ENCODE results near the gene SPATS2L.
A peak's percentile ranks its signal among the peaks of the same experiment; 100 is the strongest.

Gene SPATS2L

GRCh38 chr2:200406379-200406778 is 99.9 kb downstream of the SPATS2L start:
- DNase-seq (ENCODE audit: low read depth in 2 of 3, low spot score in 2 of 3) = no peak

GRCh38 chr2:200408428-200409316 is 102.2 kb downstream of the SPATS2L start:
- peak in 1 of 3 experiments; percentile 4 for DNase-seq (ENCODE audit: low read depth in 2 of 3, low spot score in 2 of 3)

- DNase-seq (ENCODE audit: low read depth in 2 of 3, low spot score in 2 of 3) = no peak
Observed at GRCh38 chr2:200411831-200412230, 105.3 kb downstream of the SPATS2L start.

GRCh38 chr2:200414367-200414766 is 107.9 kb downstream of the SPATS2L start:
- no peak for DNase-seq (ENCODE audit: low read depth in 2 of 3, low spot score in 2 of 3)

DNA sequence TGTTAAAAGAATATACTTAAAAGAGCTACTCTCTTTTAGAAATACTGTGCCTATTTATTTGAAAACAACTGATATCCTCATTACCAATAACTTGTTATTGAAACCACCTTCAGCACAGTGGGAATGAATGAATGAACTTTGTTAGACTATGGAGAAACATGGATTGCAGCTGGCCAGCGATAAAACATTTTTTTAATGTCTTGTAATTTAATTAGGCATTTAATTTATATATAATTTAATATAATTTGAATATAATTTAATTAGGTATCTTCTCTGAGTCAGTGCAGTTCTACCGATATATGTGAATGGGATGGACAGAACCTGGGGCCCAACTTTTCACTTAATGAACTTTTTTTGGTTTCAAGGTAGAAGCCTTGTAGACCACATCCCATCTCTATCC is 109.0 kb downstream of the SPATS2L start:
- no peak for DNase-seq (ENCODE audit: low read depth in 2 of 3, low spot score in 2 of 3)

DNA sequence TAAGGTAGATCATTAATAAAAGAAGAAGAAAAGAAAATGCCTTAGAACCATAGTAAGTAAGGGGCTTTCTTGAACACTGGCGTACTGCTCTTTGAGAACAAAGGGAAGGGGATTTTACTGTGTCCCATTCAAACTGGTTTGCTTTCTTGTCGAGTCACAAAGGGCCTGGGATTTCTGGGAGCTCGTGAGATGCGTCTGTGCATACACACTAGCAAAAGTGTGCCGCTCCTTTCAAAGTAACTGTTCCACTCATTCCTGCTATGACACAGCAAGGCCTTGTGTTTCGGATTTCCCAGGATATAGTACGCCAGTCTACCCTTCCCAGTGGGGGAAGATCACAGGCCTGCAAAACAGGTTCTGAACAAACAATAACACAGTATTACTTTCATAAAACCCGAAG is 110.4 kb downstream of the SPATS2L start:
- no peak for DNase-seq (ENCODE audit: low read depth in 2 of 3, low spot score in 2 of 3)

- DNase-seq (ENCODE audit: low read depth in 2 of 3, low spot score in 2 of 3) = no peak
Observed at GRCh38 chr2:200417366-200417765, 110.9 kb downstream of the SPATS2L start.

DNA sequence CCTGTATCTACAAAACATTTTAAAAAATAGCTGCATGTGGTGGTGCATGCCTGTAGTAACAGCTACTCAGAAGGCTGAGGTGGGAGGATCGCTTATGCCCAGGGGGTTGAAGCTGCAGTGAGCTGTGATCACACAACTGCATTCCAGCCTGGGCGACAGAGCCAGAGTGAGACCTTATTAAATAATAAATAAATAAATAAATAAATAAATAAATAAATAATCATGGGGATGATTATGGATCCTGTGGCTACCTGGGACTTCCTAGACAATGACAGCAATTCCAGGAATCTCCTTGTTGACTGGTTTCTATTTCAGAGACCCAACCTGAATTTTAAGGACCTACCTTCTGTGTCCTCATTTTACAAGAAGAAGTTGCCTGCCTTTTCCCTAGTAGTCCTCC is 111.9 kb downstream of the SPATS2L start:
- DNase-seq (ENCODE audit: low read depth in 2 of 3, low spot score in 2 of 3) = no peak

DNA sequence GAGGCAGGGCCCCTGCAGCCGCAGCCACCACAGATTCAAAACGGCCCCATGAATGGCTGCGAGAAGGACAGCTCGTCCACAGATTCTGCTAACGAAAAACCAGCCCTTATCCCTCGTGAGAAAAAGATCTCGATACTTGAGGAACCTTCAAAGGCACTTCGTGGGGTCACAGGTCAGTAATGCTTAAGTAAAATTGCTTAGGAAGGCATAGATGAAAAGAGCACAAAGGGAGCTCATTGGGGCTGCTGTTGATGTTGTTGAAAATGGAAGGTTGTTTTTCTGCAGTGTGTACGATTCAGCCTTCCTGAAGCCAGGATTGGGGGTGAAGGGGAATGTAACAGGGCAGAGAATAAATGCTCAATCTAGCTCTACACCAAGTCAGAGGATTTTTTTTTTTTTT is 112.8 kb downstream of the SPATS2L start:
- no peak for DNase-seq (ENCODE audit: low read depth in 2 of 3, low spot score in 2 of 3)

GRCh38 chr2:200421270-200421669 is 114.8 kb downstream of the SPATS2L start:
- DNase-seq (ENCODE audit: low read depth in 2 of 3, low spot score in 2 of 3) = no peak

DNA sequence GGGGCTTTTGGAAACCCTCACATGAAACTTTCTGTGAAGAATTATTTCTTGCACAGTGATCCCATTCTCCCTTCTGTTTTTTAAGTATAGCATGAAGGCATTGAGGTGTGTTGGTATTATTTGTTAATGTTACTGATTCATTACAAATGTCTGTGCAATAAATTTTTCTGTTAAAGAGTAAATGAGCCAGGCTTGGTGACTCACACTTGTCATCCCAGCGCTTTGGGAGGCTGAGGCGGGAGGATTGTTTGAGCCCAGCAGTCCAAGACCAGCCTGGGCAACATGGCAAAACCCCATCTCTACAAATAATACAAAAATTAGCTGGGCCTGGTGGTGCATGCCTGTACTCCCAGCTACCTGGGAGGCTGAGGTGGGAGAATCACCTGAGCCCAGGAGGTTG is 115.6 kb downstream of the SPATS2L start:
- DNase-seq (ENCODE audit: low read depth in 2 of 3, low spot score in 2 of 3) = no peak

DNA sequence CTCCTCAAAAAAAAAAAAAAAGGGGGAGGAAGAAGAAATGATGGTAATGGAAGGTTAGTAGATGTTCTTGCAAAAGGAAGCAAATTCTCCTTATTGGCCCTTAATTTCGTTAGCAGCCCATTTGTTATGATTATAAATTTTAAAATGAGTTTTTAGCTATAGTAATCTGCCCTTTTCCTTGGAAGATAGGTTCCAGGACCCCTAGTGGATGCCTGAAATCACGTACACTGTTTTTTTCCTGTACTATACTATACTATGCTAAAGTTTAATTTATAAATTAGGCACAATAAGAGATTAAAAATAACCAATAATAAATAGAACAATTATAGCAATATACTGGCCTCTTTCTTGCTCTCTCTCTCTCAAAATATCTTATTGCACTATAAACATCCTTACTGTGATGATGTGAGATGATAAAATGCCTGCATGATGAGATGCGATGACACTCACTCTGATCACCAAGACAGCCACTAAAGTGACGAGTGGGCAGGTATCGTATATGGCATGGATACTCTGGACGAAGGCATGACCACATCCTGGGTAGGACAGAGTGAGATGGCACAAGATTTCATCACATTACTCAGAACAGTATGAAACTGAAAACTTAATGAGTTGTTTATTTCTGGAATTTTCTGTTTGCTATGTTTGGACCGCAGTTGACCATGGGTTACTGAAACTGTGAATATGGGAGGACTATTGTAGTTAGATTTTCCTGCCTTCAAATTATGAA is 116.2 kb downstream of the SPATS2L start:
- DNase-seq (ENCODE audit: low read depth in 2 of 3, low spot score in 2 of 3) = no peak

GRCh38 chr2:200423541-200423940 is 117.0 kb downstream of the SPATS2L start:
- no peak for DNase-seq (ENCODE audit: low read depth in 2 of 3, low spot score in 2 of 3)

DNA sequence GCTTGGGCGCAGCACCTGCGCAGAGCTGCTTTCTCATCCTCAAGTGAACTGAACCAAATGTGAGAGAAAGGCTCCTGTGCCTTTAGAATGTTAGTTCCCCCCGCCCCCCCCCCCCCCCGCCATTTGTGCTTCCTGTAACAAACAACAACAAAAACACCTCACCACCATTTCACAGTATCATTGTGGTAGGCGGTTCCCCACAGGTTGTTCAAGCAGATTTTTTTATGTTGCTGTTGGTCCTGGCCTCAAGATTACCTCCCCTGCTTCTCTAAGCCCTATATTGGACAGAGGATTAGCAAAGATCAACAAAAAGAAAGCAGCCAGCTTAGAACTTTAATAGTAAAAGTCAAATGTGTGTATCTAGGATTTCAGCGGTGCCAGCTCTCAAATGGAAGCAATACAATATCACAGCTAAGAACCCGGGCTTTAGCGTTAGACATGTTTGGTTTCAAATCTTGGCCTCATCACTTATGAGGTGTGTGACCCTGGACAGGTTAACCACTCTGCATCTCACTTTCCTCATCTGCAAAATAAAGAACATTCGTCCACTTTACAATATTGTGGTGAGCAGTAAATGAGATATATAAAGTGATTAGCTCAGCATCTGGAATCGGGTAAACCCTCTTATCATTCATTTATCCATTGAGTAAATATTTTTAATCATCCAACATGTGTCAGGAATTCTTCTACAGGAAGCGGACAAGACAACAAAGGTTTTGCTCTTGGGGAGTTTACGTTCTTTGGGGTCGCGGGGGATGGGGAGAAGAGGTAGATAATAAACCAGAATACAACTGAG is 118.7 kb downstream of the SPATS2L start:
- no peak for DNase-seq (ENCODE audit: low read depth in 2 of 3, low spot score in 2 of 3)

- no peak for DNase-seq (ENCODE audit: low read depth in 2 of 3, low spot score in 2 of 3)
Observed at GRCh38 chr2:200426754-200427153, 120.3 kb downstream of the SPATS2L start.

GRCh38 chr2:200428961-200429665 is 122.6 kb downstream of the SPATS2L start:
- no peak for DNase-seq (ENCODE audit: low read depth in 2 of 3, low spot score in 2 of 3)

DNA sequence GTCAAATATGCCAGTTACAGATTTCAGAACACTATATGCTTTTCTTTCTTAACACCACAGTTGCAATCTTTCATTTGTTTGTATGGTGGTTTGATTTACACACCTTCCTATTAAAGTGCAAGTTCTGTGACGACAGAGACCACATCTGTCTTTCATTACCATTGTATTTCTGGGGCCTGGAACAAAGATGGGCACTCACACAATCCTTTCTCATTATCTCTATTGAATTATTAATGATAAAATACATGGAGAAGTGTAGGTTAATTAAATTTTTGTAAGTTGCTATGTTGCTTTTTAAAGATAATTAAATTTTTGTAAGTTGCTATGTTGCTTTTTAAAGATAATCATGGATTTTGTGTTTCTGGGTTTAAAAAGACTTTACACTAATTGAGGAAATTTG is 123.5 kb downstream of the SPATS2L start:
- DNase-seq (ENCODE audit: low read depth in 2 of 3, low spot score in 2 of 3) = no peak

- DNase-seq (ENCODE audit: low read depth in 2 of 3, low spot score in 2 of 3) = no peak
Observed at GRCh38 chr2:200431996-200432705, 125.7 kb downstream of the SPATS2L start.

DNA sequence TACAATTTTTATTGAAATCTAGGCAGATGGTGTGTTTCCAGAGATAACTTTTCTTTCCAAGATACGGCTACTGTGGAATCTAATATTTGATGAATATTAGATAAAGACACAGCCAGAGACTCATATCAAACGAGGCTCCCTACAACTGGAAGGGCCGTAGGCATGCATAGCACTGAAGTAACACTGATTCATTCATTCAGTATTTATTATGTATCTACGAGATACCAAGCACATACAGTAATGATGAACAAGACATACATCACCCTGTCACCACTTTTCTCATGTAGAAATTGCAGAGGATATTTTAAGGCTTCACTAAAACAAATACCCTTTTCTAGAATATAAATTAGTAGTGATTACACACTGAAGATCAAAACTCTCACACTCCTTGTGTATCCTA is 128.9 kb downstream of the SPATS2L start:
- no peak for DNase-seq (ENCODE audit: low read depth in 2 of 3, low spot score in 2 of 3)

DNA sequence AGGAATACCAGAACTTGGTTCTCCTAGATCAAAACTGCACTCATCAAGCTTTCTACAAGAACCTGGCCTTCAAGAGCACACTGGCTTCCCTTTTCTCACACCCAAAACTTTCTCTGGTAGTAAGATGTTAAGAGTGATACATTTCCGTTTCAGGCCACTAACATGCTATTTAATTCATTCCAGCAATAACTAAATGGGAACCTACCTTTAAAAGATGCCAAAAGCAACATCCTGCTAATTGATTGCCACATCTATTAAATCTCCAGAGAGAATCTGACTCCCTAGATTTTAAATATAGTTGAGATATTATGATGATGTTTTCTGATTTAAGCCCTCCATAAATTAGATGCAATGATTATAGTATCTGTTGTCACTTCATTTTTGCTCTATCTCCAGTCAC is 131.8 kb downstream of the SPATS2L start:
- DNase-seq (ENCODE audit: low read depth in 2 of 3, low spot score in 2 of 3) = no peak
